ENCODE results near the gene AXIN2.
"Not testable (repeated sequence)": the region's sequence is repeated elsewhere in the genome, so short reads cannot be mapped to it uniquely, and the experiment has no call there.

AXIN2 gene

DNA sequence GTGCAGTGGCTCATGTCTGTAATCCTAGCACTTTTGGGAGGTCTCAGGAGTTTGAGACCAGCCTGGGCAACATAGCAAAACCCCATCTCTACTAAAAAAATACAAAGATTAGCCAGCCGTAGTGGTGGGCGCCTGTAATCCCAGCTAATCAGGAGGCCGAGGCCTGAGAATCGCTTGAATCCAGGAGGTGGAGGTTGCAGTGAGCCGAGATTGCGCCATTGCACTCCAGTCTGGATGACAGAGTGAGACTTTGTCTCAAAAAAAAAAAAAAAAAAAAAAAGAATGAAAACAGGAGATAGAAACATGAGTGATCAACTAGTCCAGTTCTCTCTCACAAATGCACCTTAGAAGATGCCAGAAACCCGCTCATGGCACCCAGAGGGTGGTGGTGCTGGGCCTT, 34.6 kb downstream of the AXIN2 start:
- peaks cover 16% of the 10 kb centered on the region for H3K4me1 ChIP-seq (ENCODE audit: control insufficient read depth, insufficient read depth, low read length)
- 0 out of 2 replicates have a peak, but pooled peaks have one; percentile 16 for TF ChIP-seq ZNF362 (tag by site-specific recombination; IDR thresholded peaks at IDR 0.05)
- H3K4me3 ChIP-seq (ENCODE audit: low read depth, low read length); H3K9me3 ChIP-seq (ENCODE audit: control insufficient read depth, insufficient read depth, low read depth, low read length); CTCF ChIA-PET; H3K27ac ChIP-seq (ENCODE audit: extremely low read depth, low read depth, low read length): not testable (repeated sequence)
- peaks cover 0 to 32% of the 10 kb centered on the region in 2 experiments; a peak in 1 of 3 replicates for H3K36me3 ChIP-seq (ENCODE audit: control insufficient read depth in 2 of 2, insufficient read depth in 1 of 2, low read length in 2 of 2)
- POLR2A ChIA-PET, result interaction anchor here (0.7 kb wide), 1 partner anchor 114 kb away, joined by 7 read pairs; no protein-coding TSS in a partner anchor

GRCh38 chr17:65523853-65524664, 37.4 kb downstream of the AXIN2 start:
- Histone ChIP-seq H3K9me3 (ENCODE audit: control insufficient read depth, insufficient read depth, low read depth, low read length) (no peaks in the 10 kb centered on the region), H3K36me3 (ENCODE audit: control insufficient read depth in 2 of 2, insufficient read depth in 1 of 2, low read length in 2 of 2) (peaks cover 0 to 16% of the 10 kb centered on the region in 2 experiments; a peak in 1 of 3 replicates), H3K4me1 (ENCODE audit: control insufficient read depth, insufficient read depth, low read length) (peaks cover 6% of the 10 kb centered on the region), H3K4me3 (ENCODE audit: low read depth, low read length) (no peak overlapping the region), H3K27ac (ENCODE audit: extremely low read depth, low read depth, low read length) (no peak overlapping the region)
- CTCF ChIA-PET, result interaction anchor here (0.6 kb wide), 1 partner anchor 292 kb away, joined by 3 read pairs; no protein-coding TSS in a partner anchor
- POLR2A ChIA-PET, result interaction anchor here (0.6 kb wide), 1 partner anchor 229 kb away, joined by 3 read pairs; no protein-coding TSS in a partner anchor
- TF ChIP-seq KLF16 (tag by site-specific recombination; IDR thresholded peaks at IDR 0.05) (no peak), RBAK (tag by site-specific recombination; IDR thresholded peaks at IDR 0.05) (no peak), ZBTB48 (tag by site-specific recombination; IDR thresholded peaks at IDR 0.05) (no peak)

- ChIA-PET POLR2A (interaction anchor here (0.6 kb wide), 1 partner anchor 13 kb away, joined by 4 read pairs; no protein-coding TSS in a partner anchor), CTCF (no interaction called here)
- Histone ChIP-seq H3K36me3 (ENCODE audit: control insufficient read depth in 2 of 2, insufficient read depth in 1 of 2, low read length in 2 of 2) (peaks cover 0 to 10% of the 10 kb centered on the region in 2 experiments; a peak in 1 of 3 replicates), H3K27ac (ENCODE audit: extremely low read depth, low read depth, low read length) (no peak overlapping the region), H3K4me1 (ENCODE audit: control insufficient read depth, insufficient read depth, low read length) (peaks cover 6% of the 10 kb centered on the region), H3K9me3 (ENCODE audit: control insufficient read depth, insufficient read depth, low read depth, low read length) (no peaks in the 10 kb centered on the region), H3K4me3 (ENCODE audit: low read depth, low read length) (no peak overlapping the region)
- TF ChIP-seq ZFP69B (tag by site-specific recombination; IDR thresholded peaks at IDR 0.05) (no peak), ZNF280D (tag by site-specific recombination; IDR thresholded peaks at IDR 0.05) (no peak), SP7 (tag by site-specific recombination; IDR thresholded peaks at IDR 0.05) (0 out of 2 replicates have a peak, but pooled peaks have one; percentile 28), ZNF362 (tag by site-specific recombination; IDR thresholded peaks at IDR 0.05) (0 out of 2 replicates have a peak, but pooled peaks have one; percentile 24)
Observed at GRCh38 chr17:65523411-65523810, 38.0 kb downstream of the AXIN2 start.

DNA sequence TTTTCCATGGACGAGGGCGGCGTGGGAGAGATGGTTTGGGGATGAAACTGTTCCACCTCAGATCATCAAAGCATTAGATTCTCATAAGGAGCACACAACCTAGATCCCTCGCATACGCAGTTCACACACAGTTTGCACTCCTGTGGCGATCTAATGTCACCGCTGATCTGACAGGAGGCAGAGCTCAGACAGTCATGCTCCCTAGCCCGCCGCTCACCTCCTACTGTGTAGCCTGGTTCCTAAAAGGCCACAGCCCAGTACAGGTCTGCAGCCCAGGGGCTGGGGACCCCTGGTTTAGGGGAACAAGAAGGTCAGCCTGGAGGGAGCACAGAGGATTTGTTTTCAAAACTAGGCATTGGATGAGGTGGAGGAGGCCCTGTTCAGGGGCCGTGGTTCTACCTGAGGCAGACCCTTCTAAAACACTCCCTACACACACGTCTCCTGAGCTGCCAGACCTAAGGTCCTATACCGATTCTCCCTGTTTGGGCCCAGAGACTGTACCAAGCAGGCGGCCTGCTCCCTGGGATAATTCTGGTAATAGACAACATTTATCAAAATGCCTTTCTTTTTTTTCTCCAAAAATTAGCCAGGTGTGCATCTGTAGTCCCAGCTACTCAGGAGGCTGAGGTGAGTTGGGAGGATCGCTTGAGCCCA, 38.6 kb downstream of the AXIN2 start:
- Histone ChIP-seq H3K36me3 (ENCODE audit: control insufficient read depth in 2 of 2, insufficient read depth in 1 of 2, low read length in 2 of 2) (peaks cover 0 to 6% of the 10 kb centered on the region in 2 experiments; a peak in 1 of 3 replicates), H3K4me1 (ENCODE audit: control insufficient read depth, insufficient read depth, low read length) (peaks cover 6% of the 10 kb centered on the region), H3K4me3 (ENCODE audit: low read depth, low read length) (no peak overlapping the region), H3K9me3 (ENCODE audit: control insufficient read depth, insufficient read depth, low read depth, low read length) (no peaks in the 10 kb centered on the region), H3K27ac (ENCODE audit: extremely low read depth, low read depth, low read length) (no peak overlapping the region)
- POLR2A ChIA-PET, result interaction anchor here (0.6 kb wide), 1 partner anchor 12 kb away, joined by 4 read pairs; no protein-coding TSS in a partner anchor
- CTCF ChIA-PET, result no interaction called here
- TF ChIP-seq KLF16 (tag by site-specific recombination; IDR thresholded peaks at IDR 0.05) (no peak), ZNF510 (tag by site-specific recombination; IDR thresholded peaks at IDR 0.05; ENCODE audit: insufficient replicate concordance) (no peak), ZNF626 (tag by site-specific recombination; IDR thresholded peaks at IDR 0.05) (no peak), ZNF202 (tag by site-specific recombination; IDR thresholded peaks at IDR 0.05; ENCODE audit: borderline replicate concordance) (no peak), ZNF785 (tag by site-specific recombination; IDR thresholded peaks at IDR 0.05) (no peak), SP7 (tag by site-specific recombination; IDR thresholded peaks at IDR 0.05) (no peak), ZNF660 (tag by site-specific recombination; IDR thresholded peaks at IDR 0.05) (no peak)
- TF ChIP-seq, protein P1, sequence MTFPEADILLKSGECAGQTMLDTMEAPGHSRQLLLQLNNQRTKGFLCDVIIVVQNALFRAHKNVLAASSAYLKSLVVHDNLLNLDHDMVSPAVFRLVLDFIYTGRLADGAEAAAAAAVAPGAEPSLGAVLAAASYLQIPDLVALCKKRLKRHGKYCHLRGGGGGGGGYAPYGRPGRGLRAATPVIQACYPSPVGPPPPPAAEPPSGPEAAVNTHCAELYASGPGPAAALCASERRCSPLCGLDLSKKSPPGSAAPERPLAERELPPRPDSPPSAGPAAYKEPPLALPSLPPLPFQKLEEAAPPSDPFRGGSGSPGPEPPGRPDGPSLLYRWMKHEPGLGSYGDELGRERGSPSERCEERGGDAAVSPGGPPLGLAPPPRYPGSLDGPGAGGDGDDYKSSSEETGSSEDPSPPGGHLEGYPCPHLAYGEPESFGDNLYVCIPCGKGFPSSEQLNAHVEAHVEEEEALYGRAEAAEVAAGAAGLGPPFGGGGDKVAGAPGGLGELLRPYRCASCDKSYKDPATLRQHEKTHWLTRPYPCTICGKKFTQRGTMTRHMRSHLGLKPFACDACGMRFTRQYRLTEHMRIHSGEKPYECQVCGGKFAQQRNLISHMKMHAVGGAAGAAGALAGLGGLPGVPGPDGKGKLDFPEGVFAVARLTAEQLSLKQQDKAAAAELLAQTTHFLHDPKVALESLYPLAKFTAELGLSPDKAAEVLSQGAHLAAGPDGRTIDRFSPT (tag by site-specific recombination; IDR thresholded peaks at IDR 0.05), result no peak
